ENCODE results near the gene ZNF598. TPM values are rescaled to one million over a fixed set of nuclear protein-coding genes. Genes with fewer than 3 reads are reported as not detected.

ZNF598 gene
- total RNA-seq, 1 experiment from 2014 or later = 44.4 TPM

GRCh38 chr16:1975432-1976215 lies 34.0 kb downstream of the ZNF598 start:
- H3K27me3 ChIP-seq (ENCODE audit: low read length) = no peaks in the 10 kb centered on the region
- BruUV-seq (replicated peaks) = no TSS peak
- POLR2A ChIA-PET (ENCODE audit: unreplicated experiment) = no interaction called here
- H3K4me3 ChIP-seq (ENCODE audit: low read length) = no peak overlapping the region
- H3K9me2 ChIP-seq (replicated peaks; ENCODE audit: low read length) = no peaks in the 10 kb centered on the region
- H3F3A ChIP-seq (ENCODE audit: low read length, unreplicated experiment) = no peaks in the 10 kb centered on the region
- H2AFZ ChIP-seq (ENCODE audit: low read length) = no peak overlapping the region
- no peak overlapping the region for H3K27ac ChIP-seq (ENCODE audit: low read length)
- CTCF ChIA-PET = no interaction called here
- H3K36me3 ChIP-seq (ENCODE audit: low read depth, low read length) = no peaks in the 10 kb centered on the region
- peaks cover 18% of the 10 kb centered on the region for H3K4me1 ChIP-seq (ENCODE audit: insufficient read depth, low read length)
- H3K9ac ChIP-seq (ENCODE audit: low read length) = no peak overlapping the region
- H4K20me1 ChIP-seq (ENCODE audit: low read length) = no peaks in the 10 kb centered on the region
- intact Hi-C loops (cut with micrococcal nuclease) = no loop called here
- H3K9me3 ChIP-seq (ENCODE audit: low read length) = no peaks in the 10 kb centered on the region
- TF ChIP-seq CTCF (conservative IDR thresholded peaks at IDR 0.05; ENCODE audit: low read depth, low read length) (no peak), EZH2 (IDR thresholded peaks at IDR 0.05; ENCODE audit: low read length, unreplicated experiment) (no peak), EZH2phosphoT487 (IDR thresholded peaks at IDR 0.05; ENCODE audit: borderline replicate concordance, low read length) (no peak)
- peaks cover 21% of the 10 kb centered on the region for H3K79me2 ChIP-seq (ENCODE audit: low read length)
- no peak for DNase-seq
- no peak overlapping the region for H3K4me2 ChIP-seq (ENCODE audit: low read length)
- no peak for ATAC-seq

GRCh38 chr16:1974157-1975070 lies 35.2 kb downstream of the ZNF598 start:
- H4K20me1 ChIP-seq (ENCODE audit: low read length) = no peaks in the 10 kb centered on the region
- H3K4me2 ChIP-seq (ENCODE audit: low read length) = no peak overlapping the region
- POLR2A ChIA-PET (ENCODE audit: unreplicated experiment) = no interaction called here
- intact Hi-C loops (cut with micrococcal nuclease) = no loop called here
- ATAC-seq (no peak), DNase-seq (no peak)
- CTCF ChIA-PET = no interaction called here
- no TSS peak for BruUV-seq (replicated peaks)
- H3K9me3 ChIP-seq (ENCODE audit: low read length) = no peaks in the 10 kb centered on the region
- H3K79me2 ChIP-seq (ENCODE audit: low read length) = peaks cover 21% of the 10 kb centered on the region
- no peaks in the 10 kb centered on the region for H3K36me3 ChIP-seq (ENCODE audit: low read depth, low read length)
- no peak overlapping the region for H2AFZ ChIP-seq (ENCODE audit: low read length)
- peaks cover 5% of the 10 kb centered on the region for H3K4me1 ChIP-seq (ENCODE audit: insufficient read depth, low read length)
- no peak overlapping the region for H3K9ac ChIP-seq (ENCODE audit: low read length)
- TF ChIP-seq EZH2phosphoT487 (IDR thresholded peaks at IDR 0.05; ENCODE audit: borderline replicate concordance, low read length) (no peak), EZH2 (IDR thresholded peaks at IDR 0.05; ENCODE audit: low read length, unreplicated experiment) (no peak), CTCF (conservative IDR thresholded peaks at IDR 0.05; ENCODE audit: low read depth, low read length) (no peak)
- no peak overlapping the region for H3K4me3 ChIP-seq (ENCODE audit: low read length)
- no peaks in the 10 kb centered on the region for H3K27me3 ChIP-seq (ENCODE audit: low read length)
- no peaks in the 10 kb centered on the region for H3K9me2 ChIP-seq (replicated peaks; ENCODE audit: low read length)
- no peaks in the 10 kb centered on the region for H3F3A ChIP-seq (ENCODE audit: low read length, unreplicated experiment)
- H3K27ac ChIP-seq (ENCODE audit: low read length) = no peak overlapping the region

Data from PC-3 (cell line).